Ovary (tissue), 9 donors: ENCODE measurements around the gene PRR16. TPM values are rescaled to one million over a fixed set of nuclear protein-coding genes. Genes with fewer than 3 reads are reported as not detected.

Experiments
- DNase-seq, 5 donors: peaks; one replicate each; pipeline ENCODE4 v3.0.0-alpha.2; 2019 to 2020
- H3K27ac ChIP-seq, 2 donors: fragments of 200-600 bp; one replicate each; pipeline versions ENCODE4 v1.5.1 to v1.8.0; 2019 to 2022
- H3K27me3 ChIP-seq: fragments of 200-600 bp; one replicate; pipeline ENCODE4 v1.8.0; 2022
- H3K36me3 ChIP-seq: fragments of 200-600 bp; sonication (generic); one replicate; pipeline ENCODE4 v1.5.1; 2019
- H3K4me1 ChIP-seq: one replicate; pipeline ENCODE4 v1.8.1; 2013; ENCODE audit warnings: mild to moderate bottlenecking, moderate library complexity; ENCODE audit not compliant: insufficient read depth
- H3K4me3 ChIP-seq: fragments of 200-600 bp; sonication (generic); one replicate; pipeline ENCODE4 v1.5.1; 2017
- H3K9me3 ChIP-seq, 2 donors: fragments of 200-600 bp in 1 of 2; sonication (generic) in 1 of 2; one replicate each; pipeline versions ENCODE4 v1.5.1 to v1.8.1; 2013 to 2019; ENCODE audit warnings: mild to moderate bottlenecking in 1 of 2, moderate library complexity in 1 of 2
- CTCF ChIP-seq, 3 donors: fragments of 450-650 bp in 2 of 3; fragments of 200-600 bp in 1 of 3; IDR thresholded peaks; one replicate each; pipeline versions ENCODE4 v1.5.1 to v1.8.0; 2016 to 2022; ENCODE audit warnings: antibody characterized with exemption in 3 of 3, mild to moderate bottlenecking in 1 of 3
- EP300 ChIP-seq: sonication (generic); formaldehyde crosslinking; IDR thresholded peaks from one replicate; pipeline ENCODE4 v1.6.1; 2017; ENCODE audit warnings: antibody characterized with exemption
- POLR2A ChIP-seq: fragments of 450-650 bp; IDR thresholded peaks from one replicate; pipeline ENCODE4 v1.6.1; 2017; ENCODE audit warnings: antibody characterized with exemption, mild to moderate bottlenecking, moderate library complexity
- WGBS, 3 donors: extraction: QIAGEN DNeasy Blood & Tissue Kit in 1 of 3; methylation state at CpG; one replicate each; pipeline versions ENCODE4 v1.1.5 to v1.1.7; 2013 to 2017; 5-methylcytosine and 5-hydroxymethylcytosine counted together
- intact Hi-C, 4 donors: fragments of 100-400 bp; cut with DNase I; formaldehyde crosslinking; loops; one replicate each; pipeline versions ENCODE4 v1.11.0 to v1.15.1; 2022 to 2023
- polyA plus RNA-seq, 2 donors: library from polyadenylated mRNA; stranded (reverse); fragments of 200-250 nt in 1 of 2; fragments of 350-450 nt in 1 of 2; fragmentation: Illumina TruSeq in 1 of 2; extraction: RNeasy Lipid Tissue Mini Kit (QIAGEN cat#74804) in 1 of 2; gene quantifications; one replicate each; pipeline ENCODE4 v1.2.3, GENCODE V29; 2013 to 2014
- small RNA-seq: library from RNA; depleted of rRNA; stranded (forward); fragments of <200 nt; gene quantifications from one replicate; pipeline ENCODE3, GENCODE V24; 2016
- total RNA-seq, 7 donors: library from RNA; depleted of rRNA in 2 of 7; stranded (reverse); fragments of >200 nt in 2 of 7; fragmentation: NEBNext Ultra II Directional in 3 of 7; extraction: Animal tissue kit (Norgen Biotek cat#: 25700) in 3 of 7; gene quantifications; one replicate each; pipeline versions ENCODE4 v1.1.0 to v1.2.4, GENCODE V29; 2016 to 2023
- donor health status: DM: no; HTN: no; CAD: no; lungs with moderate emphysema.
- donor health status: DM: no; HTN: no; CAD: no.
- donor health status: Bipolar disorder and iron deficiency.
- donor health status: DM: yes; HTN: yes; CAD: no.
- donor health status: DM: no; HTN: no; CAD: no.
- donor health status: DM: yes; HTN: yes; CAD: no.

The PRR16 gene
- total and polyA plus RNA-seq, 9 donors = 1.5 to 11.0 (median 4.6) TPM

DNA sequence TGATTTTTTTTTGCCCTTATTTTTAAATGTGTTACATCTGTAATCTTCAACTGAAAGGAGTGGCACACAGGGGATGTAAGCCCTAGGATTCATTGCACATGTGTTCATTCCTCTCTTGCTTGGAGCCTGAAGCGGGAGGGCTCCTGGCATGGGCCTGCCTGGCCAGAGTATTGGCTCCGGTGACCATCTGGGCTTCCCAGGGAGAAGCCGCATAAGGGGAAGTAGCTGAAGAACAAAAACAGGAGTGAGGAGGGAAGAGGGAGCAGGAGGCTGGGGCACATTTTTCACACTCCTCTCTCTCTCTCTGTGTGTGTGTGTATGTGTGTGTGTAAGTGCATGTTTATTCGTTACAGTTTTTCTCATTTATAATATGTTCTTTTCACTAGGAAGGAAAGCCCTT, 269.9 kb downstream of the PRR16 start:
- 26 to 58% (median 41%) methylated on average over 4 of the region's 4 CpGs for WGBS, 3 donors
- intact Hi-C loops = no loop called here
- Histone ChIP-seq H3K4me3 (no peak overlapping the region), H3K4me1 (no peaks in the 10 kb centered on the region), H3K27me3 (no peaks in the 10 kb centered on the region), H3K9me3 (no peaks in the 10 kb centered on the region), H3K27ac (no peak overlapping the region), H3K36me3 (no peaks in the 10 kb centered on the region)
- DNase-seq = no peak
- TF ChIP-seq POLR2A (no peak), EP300 (no peak), CTCF (IDR thresholded peaks at IDR 0.05) (no peak)

GRCh38 chr5:120735076-120735475, 271.0 kb downstream of the PRR16 start:
- TF ChIP-seq POLR2A = no peak
- Histone ChIP-seq H3K36me3 (no peaks in the 10 kb centered on the region), H3K27ac (no peak overlapping the region), H3K4me3 (no peak overlapping the region), H3K4me1 (no peaks in the 10 kb centered on the region), H3K9me3 (no peaks in the 10 kb centered on the region), H3K27me3 (no peaks in the 10 kb centered on the region)
- DNase-seq = no peak
- WGBS, 3 donors = 86 to 95% (median 89%) methylated on average over 2 of the region's 2 CpGs
- intact Hi-C loops = no loop called here

Small RNA genes lying within 50 kb of the gene (small RNA-seq; reads per million reads assigned to genes)
- not detected for gene PRELID3BP8
- gene RNU4-69P = not detected
